ENCODE measurements around the gene IP6K3.

The IP6K3 gene, protein sequence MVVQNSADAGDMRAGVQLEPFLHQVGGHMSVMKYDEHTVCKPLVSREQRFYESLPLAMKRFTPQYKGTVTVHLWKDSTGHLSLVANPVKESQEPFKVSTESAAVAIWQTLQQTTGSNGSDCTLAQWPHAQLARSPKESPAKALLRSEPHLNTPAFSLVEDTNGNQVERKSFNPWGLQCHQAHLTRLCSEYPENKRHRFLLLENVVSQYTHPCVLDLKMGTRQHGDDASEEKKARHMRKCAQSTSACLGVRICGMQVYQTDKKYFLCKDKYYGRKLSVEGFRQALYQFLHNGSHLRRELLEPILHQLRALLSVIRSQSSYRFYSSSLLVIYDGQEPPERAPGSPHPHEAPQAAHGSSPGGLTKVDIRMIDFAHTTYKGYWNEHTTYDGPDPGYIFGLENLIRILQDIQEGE

DNA sequence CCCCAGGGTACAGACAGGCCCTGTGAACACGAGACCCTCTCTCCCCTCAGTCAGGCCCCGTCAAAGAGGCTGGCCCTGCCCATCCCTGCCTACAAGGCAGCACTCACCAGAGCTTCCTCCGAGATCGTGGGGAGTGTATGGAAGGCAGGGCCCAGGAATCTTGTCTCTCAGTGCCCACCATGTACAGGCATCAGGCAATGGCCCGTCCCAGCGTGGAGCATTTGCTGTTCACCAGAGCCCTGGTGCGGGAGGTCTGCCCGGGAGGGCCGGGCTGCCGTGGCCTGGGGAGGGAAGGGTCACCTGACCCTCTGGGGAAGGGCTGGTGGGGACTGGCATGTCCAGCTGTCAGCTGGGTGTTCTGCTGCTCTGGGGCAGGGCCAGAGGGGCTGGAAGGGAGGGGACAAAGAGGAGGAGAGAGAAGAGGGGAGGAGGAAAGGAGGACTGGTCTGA lies at the start of gene IP6K3:
TSS of gene IP6K3 (minus strand) at position 255 of the 450 bp plus-strand sequence. CDS start 11,429 bp downstream, outside the sequence.
- DNase-seq: no peak

- no peak for DNase-seq
Measured at GRCh38 chr6:33794910-33795623, 48.4 kb upstream of the IP6K3 start.

- DNase-seq: no peak
Measured at GRCh38 chr6:33792981-33793380, 46.3 kb upstream of the IP6K3 start.

GRCh38 chr6:33791620-33792019 lies 44.9 kb upstream of the IP6K3 start:
- DNase-seq: no peak

- no peak for DNase-seq
Measured at GRCh38 chr6:33790910-33791309, 44.2 kb upstream of the IP6K3 start.

DNA sequence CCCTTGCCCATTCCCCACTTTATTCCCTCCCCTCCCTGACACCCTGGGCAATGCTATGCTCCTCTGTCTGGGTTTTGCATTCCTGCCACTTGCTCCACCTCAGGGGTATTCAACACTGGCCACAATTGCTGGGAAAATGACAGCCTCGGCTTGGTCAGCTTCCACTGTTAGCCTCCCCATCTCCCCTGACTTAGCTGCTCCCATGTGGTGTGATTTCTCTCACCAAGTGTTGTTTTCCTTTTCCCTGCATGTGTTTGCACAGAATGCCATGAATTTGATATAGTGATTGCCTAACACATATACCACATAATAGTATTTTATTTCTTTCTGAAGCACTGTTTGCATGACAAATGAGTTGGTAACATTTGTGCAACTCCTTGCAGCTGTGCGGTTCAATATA lies 43.7 kb upstream of the IP6K3 start:
- no peak for DNase-seq

DNA sequence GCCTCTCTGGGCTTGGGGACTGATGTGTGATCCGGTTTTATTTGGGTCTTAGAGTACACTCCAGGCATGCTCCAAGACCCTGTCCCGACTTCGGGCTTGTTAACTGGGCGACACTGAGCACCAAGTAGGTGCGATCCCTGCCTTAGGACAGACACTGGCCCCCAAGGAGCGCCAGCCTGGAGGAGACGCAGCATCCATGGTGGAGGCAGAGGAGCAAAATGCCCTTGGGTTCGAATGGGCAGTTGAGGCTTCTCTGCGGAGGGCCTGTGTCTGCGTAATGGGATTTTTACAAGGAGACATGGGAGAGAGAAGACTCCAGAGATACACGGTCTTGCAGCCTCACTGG lies 42.8 kb upstream of the IP6K3 start:
- DNase-seq: no peak

DNA sequence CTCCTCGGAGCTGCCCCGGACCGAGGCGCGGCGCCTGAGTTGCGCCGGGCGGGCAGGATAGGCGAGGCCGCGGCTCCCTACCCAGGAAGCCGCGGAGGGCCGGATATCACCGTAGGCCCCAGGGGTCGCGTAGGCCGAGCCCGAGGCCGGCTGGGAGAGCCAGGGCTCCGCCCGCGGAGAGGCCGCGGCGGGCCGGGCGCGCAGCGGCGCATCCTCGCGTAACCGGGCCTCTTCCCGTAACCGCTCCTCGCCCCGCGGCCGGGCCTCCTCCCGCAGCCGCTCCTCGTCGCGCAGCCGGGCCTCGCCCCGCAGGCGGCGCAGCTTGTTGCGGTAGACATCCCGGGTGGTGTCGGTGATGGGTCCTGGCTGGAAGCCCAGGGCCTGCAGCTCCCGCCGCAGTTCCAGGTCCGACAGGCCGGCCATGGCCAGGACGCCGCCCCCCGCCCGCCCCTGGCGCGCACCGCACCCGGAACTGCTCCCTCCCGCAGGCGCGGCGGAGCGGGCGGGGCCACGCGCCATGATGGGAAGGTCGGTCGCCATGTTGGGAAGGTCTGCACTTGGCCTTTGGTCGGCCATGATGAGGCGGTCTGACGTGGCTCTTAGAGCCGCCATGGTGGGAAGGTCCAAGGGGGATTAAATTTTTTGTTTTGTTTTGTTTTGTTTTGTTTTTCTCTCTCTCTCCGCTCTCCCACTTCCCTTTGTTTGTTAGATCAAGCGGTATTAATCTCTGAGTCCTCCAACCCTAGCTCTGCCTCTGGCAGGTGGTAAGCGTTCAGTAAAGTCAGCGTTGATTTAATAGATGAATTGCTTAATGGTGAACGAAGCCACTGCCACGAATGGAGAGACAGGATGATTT lies 42.2 kb upstream of the IP6K3 start, which contains the start of gene LEMD2:
TSS of gene LEMD2 (minus strand) at position 437 of the 856 bp plus-strand sequence. CDS start at position 423, 14 bp downstream.
- peak; percentile 91 for DNase-seq

- peak; percentile 71 for DNase-seq
Measured at GRCh38 chr6:33787954-33788693, 41.4 kb upstream of the IP6K3 start.

DNA sequence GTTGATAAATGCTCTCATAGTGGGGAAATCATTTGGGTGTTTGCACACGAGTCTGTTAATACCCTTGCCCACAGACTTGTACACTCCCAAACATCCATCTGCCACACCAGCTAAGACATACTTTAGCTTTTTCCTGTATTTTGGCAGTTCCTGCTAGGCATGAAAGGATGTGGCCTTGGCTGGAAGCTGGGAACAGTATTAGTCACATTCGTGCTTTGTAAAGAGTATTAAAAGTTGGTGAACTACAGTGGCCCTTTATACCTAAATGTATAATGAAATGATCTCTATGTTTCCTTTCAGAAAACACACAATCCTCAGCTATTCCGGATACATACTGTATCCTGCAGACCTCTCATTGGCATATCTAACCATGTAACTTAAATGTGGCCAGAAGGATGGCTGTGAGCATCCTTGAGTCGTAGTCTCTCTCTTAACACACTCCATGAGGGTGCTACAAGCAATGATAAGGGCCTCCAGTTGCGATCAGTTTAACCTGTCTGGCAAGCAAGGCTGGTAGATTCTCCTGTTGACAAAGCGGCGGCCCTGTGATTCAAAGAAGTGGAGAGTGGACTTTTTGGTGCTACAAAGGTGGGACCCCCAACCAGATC lies 40.7 kb upstream of the IP6K3 start:
- no peak for DNase-seq

DNA sequence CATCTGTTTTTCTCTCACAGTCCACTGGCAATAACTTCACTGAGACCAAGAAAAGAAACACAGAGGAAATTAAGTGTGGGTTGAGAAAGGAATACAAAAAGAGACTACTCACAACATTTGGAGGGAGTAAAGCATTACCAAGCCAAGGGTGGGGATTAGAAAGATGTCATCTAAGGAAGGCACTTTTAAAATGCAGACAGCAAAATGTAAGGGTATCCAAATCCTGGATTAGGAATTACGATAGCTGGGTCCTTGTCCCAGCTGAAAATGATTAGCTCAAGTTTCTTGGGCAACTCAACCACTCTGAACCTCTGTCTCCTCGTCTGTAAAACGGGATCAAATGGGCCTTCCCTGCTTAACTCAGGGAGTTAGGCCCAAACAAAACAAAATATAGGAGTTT lies 40.0 kb upstream of the IP6K3 start:
- no peak for DNase-seq

DNA sequence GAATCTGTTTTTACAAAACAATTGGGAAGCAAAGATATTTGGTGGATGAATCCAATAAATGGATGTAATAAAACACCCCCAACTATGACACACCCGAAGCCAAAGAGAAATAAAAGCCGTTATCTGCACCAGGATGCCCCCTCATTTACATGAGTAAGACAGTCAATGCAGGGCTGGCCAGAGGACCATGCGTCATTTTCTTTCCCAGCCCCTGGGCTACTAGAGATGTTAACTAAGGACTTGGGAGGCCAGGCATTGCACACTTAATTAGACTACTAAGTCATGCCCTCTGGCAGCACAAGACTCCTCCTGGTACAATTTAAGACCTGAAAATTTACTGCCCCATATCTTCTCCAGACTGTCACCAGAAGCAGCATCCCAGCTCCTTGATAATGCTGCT lies 39.1 kb upstream of the IP6K3 start:
- DNase-seq: no peak

DNA sequence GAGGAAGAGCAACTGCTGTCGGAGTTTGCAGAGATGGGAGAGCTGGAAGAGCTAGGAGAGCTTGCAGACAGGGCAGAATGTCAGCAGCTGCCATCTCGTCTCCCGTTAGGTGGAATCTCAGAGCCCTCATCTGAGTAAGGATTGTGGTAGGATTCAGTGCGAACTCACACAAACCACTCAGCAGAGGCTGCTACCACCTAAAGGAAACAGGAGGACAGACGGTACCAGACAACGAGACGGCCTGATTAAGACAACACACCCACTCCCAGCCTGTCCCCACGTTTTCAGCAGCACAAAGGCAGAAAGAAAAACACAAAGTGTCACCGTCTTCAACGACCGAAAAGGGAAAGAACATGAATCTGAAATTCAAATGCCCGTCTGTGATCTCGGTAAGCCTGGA lies 38.1 kb upstream of the IP6K3 start:
- no peak for DNase-seq

GRCh38 chr6:33783781-33784520 lies 37.2 kb upstream of the IP6K3 start:
- no peak for DNase-seq

GRCh38 chr6:33782561-33782960 lies 35.9 kb upstream of the IP6K3 start:
- no peak for DNase-seq

DNA sequence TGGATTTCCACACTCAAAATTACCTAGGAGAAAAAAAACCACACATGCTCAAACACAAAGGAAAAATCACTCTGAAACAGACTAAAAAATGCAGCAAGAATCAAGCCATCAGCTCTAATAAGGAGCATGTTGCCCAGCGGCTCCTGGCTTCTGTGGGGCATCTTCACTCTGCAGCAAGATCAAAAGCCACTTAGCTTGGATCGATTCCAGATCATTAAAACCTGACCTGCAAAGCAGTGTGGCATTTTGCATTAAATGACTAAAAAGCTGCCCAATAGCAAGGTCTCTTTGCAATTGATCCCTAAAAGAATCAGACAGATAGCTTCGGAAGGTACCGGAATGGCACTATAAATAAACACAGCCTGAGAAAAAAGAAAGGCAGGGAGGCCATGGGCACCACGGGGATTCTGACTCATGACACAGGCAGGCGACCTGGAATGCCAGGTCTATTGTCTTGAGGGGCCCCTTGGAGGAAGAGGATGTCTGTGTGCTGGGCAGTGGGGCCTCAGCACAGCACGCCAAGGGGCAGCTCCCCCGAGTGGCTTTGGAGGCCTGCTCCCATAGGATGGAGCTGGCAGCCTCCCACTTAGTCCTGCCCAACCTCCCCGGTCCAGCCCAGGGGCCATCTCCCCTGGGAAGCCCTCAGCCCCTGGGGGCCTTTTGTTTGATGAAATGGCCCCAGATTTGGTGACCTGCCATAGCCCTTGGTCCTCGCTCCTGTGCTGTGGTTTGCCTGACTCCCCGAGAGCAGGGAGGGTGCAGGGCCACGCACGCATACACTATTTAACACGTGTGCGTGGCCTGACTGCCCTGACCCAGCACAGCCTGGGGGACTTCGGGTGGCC lies 34.6 kb upstream of the IP6K3 start:
- DNase-seq: no peak

- DNase-seq: no peak
Measured at GRCh38 chr6:33779895-33780294, 33.2 kb upstream of the IP6K3 start.

GRCh38 chr6:33779290-33779689 lies 32.6 kb upstream of the IP6K3 start:
- no peak for DNase-seq

GRCh38 chr6:33778444-33779121 lies 31.9 kb upstream of the IP6K3 start:
- DNase-seq: no peak
